ENCODE measurements around the gene TYROBP.

GRCh38 chr19:35879068-35879467 lies 29.0 kb downstream of the TYROBP start:
- TF ChIP-seq CTCF (conservative IDR thresholded peaks at IDR 0.05; ENCODE audit: low read length), result no peak
- TF ChIP-seq EZH2phosphoT487 (IDR thresholded peaks at IDR 0.05; ENCODE audit: borderline replicate concordance), result no peak

Data from Loucy (cell line).